Measurements from ENCODE around the gene ZNF324. TPM values are rescaled to one million over a fixed set of nuclear protein-coding genes. Genes with fewer than 3 reads are reported as not detected.

Gene ZNF324
- total and polyA plus RNA-seq, 2 of the 13 experiments (the other 11 are each of a cell fraction or from before 2014, with no cell fraction given), result 1.1 to 4.7 TPM

- TF ChIP-seq PBX2 (CRISPR knock-in tag; IDR thresholded peaks at IDR 0.05), result no peak
- no peak for TF ChIP-seq FUBP1 (CRISPR knock-in tag; IDR thresholded peaks at IDR 0.05; ENCODE audit: borderline replicate concordance)
- TF ChIP-seq ZNF766 (CRISPR knock-in tag; IDR thresholded peaks at IDR 0.05; ENCODE audit: borderline replicate concordance), result 0 out of 2 replicates have a peak, but pooled peaks have one; percentile 27
- no peak for TF ChIP-seq LCORL (IDR thresholded peaks at IDR 0.05)
- no peak for TF ChIP-seq LCORL (CRISPR knock-in tag; IDR thresholded peaks at IDR 0.05)
- TF ChIP-seq ZNF580 (CRISPR knock-in tag; IDR thresholded peaks at IDR 0.05; ENCODE audit: borderline replicate concordance, low read depth), result no peak; the same call in 1 of the 2 replicates
- TF ChIP-seq, protein P1, sequence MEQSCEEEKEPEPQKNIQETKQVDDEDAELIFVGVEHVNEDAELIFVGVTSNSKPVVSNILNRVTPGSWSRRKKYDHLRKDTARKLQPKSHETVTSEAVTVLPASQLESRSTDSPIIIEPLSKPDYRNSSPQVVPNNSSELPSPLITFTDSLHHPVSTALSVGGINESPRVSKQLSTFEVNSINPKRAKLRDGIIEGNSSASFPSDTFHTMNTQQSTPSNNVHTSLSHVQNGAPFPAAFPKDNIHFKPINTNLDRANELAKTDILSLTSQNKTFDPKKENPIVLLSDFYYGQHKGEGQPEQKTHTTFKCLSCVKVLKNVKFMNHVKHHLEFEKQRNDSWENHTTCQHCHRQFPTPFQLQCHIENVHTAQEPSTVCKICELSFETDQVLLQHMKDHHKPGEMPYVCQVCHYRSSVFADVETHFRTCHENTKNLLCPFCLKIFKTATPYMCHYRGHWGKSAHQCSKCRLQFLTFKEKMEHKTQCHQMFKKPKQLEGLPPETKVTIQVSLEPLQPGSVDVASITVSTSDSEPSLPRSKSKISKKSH (CRISPR knock-in tag; IDR thresholded peaks at IDR 0.05; ENCODE audit: borderline replicate concordance), result no peak; the same call in 1 of the 2 replicates
- TF ChIP-seq HMG20B (CRISPR knock-in tag; conservative IDR thresholded peaks at IDR 0.05), result no peak
- TF ChIP-seq SP140L (CRISPR knock-in tag; IDR thresholded peaks at IDR 0.05; ENCODE audit: borderline replicate concordance), result no peak
- TF ChIP-seq ATF3 (CRISPR knock-in tag; IDR thresholded peaks at IDR 0.05), result no peak
- no peak for TF ChIP-seq ZNF260 (CRISPR knock-in tag; IDR thresholded peaks at IDR 0.05; ENCODE audit: borderline replicate concordance, low read depth)
- no peak; the same call in 1 of the 2 replicates for TF ChIP-seq ZNF749 (CRISPR knock-in tag; IDR thresholded peaks at IDR 0.05; ENCODE audit: borderline replicate concordance)
- no peak for TF ChIP-seq HOXA9 (CRISPR knock-in tag; IDR thresholded peaks at IDR 0.05; ENCODE audit: borderline replicate concordance)
- no peak; the same call in 1 of the 2 replicates for TF ChIP-seq THRA (CRISPR knock-in tag; IDR thresholded peaks at IDR 0.05; ENCODE audit: borderline replicate concordance)
- no peak for TF ChIP-seq NCOA5 (CRISPR knock-in tag; IDR thresholded peaks at IDR 0.05)
- TF ChIP-seq, protein P2, sequence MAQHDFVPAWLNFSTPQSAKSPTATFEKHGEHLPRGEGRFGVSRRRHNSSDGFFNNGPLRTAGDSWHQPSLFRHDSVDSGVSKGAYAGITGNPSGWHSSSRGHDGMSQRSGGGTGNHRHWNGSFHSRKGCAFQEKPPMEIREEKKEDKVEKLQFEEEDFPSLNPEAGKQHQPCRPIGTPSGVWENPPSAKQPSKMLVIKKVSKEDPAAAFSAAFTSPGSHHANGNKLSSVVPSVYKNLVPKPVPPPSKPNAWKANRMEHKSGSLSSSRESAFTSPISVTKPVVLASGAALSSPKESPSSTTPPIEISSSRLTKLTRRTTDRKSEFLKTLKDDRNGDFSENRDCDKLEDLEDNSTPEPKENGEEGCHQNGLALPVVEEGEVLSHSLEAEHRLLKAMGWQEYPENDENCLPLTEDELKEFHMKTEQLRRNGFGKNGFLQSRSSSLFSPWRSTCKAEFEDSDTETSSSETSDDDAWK (CRISPR knock-in tag; IDR thresholded peaks at IDR 0.05), result no peak
- TF ChIP-seq POGZ (CRISPR knock-in tag; IDR thresholded peaks at IDR 0.05), result 0 out of 2 replicates have a peak, but pooled peaks have one; percentile 23
Observed at GRCh38 chr19:58466760-58467589, at the start of gene ZNF324 (continued).
